Measurements from ENCODE around the gene ASIC4. TPM values are rescaled to one million over a fixed set of nuclear protein-coding genes. Genes with fewer than 3 reads are reported as not detected.

Gene ASIC4
- total RNA-seq, 1 experiment from 2014 or later = 2.1 TPM

GRCh38 chr2:219562049-219563020 lies 48.1 kb downstream of the ASIC4 start:
- no peaks in the 10 kb centered on the region for H3K27me3 ChIP-seq (ENCODE audit: insufficient read depth, low read length)
- no peaks in the 10 kb centered on the region for H4K20me1 ChIP-seq (ENCODE audit: insufficient read depth)
- H3K4me3 ChIP-seq (replicated peaks in 1 of 2; ENCODE audit: low read depth in 1 of 2, low read length in 2 of 2) = no peak overlapping the region
- DNase-seq (ENCODE audit: low read depth, low spot score) (no peak), ATAC-seq (no peak)
- intact Hi-C loops (cut with micrococcal nuclease) = no loop called here
- H3K9ac ChIP-seq (ENCODE audit: low read length) = no peak overlapping the region
- no peaks in the 10 kb centered on the region for H3K9me3 ChIP-seq (ENCODE audit: control insufficient read depth in 1 of 2, insufficient read depth in 1 of 2, low read depth in 1 of 2, low read length in 2 of 2)
- H3K27ac ChIP-seq (ENCODE audit: low read depth, low read length) = no peak overlapping the region
- ChIA-PET RAD21 (ENCODE audit: low non-redundant PET in 1 of 2, low total read pairs in 2 of 2, uncharacterized antibody in 2 of 2, unreplicated experiment in 2 of 2) (no interaction called here), CTCF (interaction anchor here (1.0 kb wide), 1 partner anchor 11 kb away, joined by 3 read pairs; no protein-coding TSS in a partner anchor), POLR2A (no interaction called here)
- BruUV-seq (replicated peaks) = no TSS peak
- H3K4me2 ChIP-seq (ENCODE audit: low read length) = no peak overlapping the region
- no peak overlapping the region for H2AFZ ChIP-seq (ENCODE audit: low read depth, low read length, poor library complexity, severe bottlenecking)
- H3K9me2 ChIP-seq (ENCODE audit: insufficient read depth) = no peaks in the 10 kb centered on the region
- TF ChIP-seq ZBTB33 (IDR thresholded peaks at IDR 0.05; ENCODE audit: extremely low read depth, insufficient replicate concordance, low read length) (no peak), EZH2 (IDR thresholded peaks at IDR 0.05) (no peak), JUND (IDR thresholded peaks at IDR 0.05) (no peak), SRF (IDR thresholded peaks at IDR 0.05; ENCODE audit: low read depth) (no peak), SIN3A (IDR thresholded peaks at IDR 0.05; ENCODE audit: low read depth) (no peak), POLR2A (IDR thresholded peaks at IDR 0.05; ENCODE audit: borderline replicate concordance, extremely low read depth, insufficient read depth, insufficient read length) (no peak), YY1 (IDR thresholded peaks at IDR 0.05; ENCODE audit: extremely low read depth, insufficient replicate concordance, low read depth, low read length) (no peak), EGR1 (IDR thresholded peaks at IDR 0.05; ENCODE audit: low read depth) (no peak), FOSL1 (IDR thresholded peaks at IDR 0.05; ENCODE audit: low read depth) (no peak), TCF7L2 (IDR thresholded peaks at IDR 0.05; ENCODE audit: borderline replicate concordance, extremely low read depth, insufficient read depth, insufficient read length) (no peak), REST (IDR thresholded peaks at IDR 0.05; ENCODE audit: low read depth) (no peak), CTCF (IDR thresholded peaks at IDR 0.05 in 2 of 3, conservative IDR thresholded peaks at IDR 0.05 in 1 of 3; ENCODE audit: borderline replicate concordance in 1 of 3, insufficient read depth in 1 of 3, low read depth in 2 of 3, low read length in 2 of 3) (no peak), CBX3 (IDR thresholded peaks at IDR 0.05; ENCODE audit: low read depth) (no peak), ZFX (IDR thresholded peaks at IDR 0.05) (no peak), POLR2AphosphoS5 (IDR thresholded peaks at IDR 0.05; ENCODE audit: low read depth, low read length) (no peak), CEBPB (IDR thresholded peaks at IDR 0.05; ENCODE audit: low read depth) (no peak), ELF1 (IDR thresholded peaks at IDR 0.05; ENCODE audit: borderline replicate concordance, low read depth) (no peak)
- no peaks in the 10 kb centered on the region for H3K36me3 ChIP-seq (ENCODE audit: control insufficient read depth in 1 of 2, insufficient read depth in 2 of 2, low read length in 2 of 2)
- no peaks in the 10 kb centered on the region for H3K79me2 ChIP-seq (ENCODE audit: insufficient read depth, low read length)
- H3K4me1 ChIP-seq (ENCODE audit: control insufficient read depth in 1 of 2, insufficient read depth in 2 of 2, low read length in 2 of 2) = peaks cover 0 to 4% of the 10 kb centered on the region in 2 experiments; a peak in 1 of 4 replicates
